ENCODE measurements around the gene TNIP3.

GRCh38 chr4:121107507-121107906, 56.6 kb downstream of the TNIP3 start:
- TF ChIP-seq EZH2 (IDR thresholded peaks at IDR 0.05; ENCODE audit: insufficient read depth, low read length) (no peak), CTCF (IDR thresholded peaks at IDR 0.05; ENCODE audit: insufficient read depth, low read depth, low read length) (no peak)
